Endothelial cell of umbilical vein (primary cell): ENCODE data around the gene CPD. TPM values are rescaled to one million over a fixed set of nuclear protein-coding genes. Genes with fewer than 3 reads are reported as not detected.

Source experiments
- BruUV-seq: library from RNA; stranded (reverse); fragments of 400-500 nt; replicated peaks from 2 replicates; lab custom pipeline; 2021; lab: Mats Ljungman, UMichigan
- CTCF ChIA-PET: fragments of 300-600, 350-600 bp; sonication (Branson Sonifier 250); formaldehyde crosslinking; loops from one replicate; lab custom pipeline; 2021; ENCODE audit warnings: antibody characterized with exemption, inconsistent platforms; lab: Charles Lee
- POLR2A ChIA-PET: fragments of 300-600, 350-600 bp; sonication (Branson Sonifier 250); formaldehyde crosslinking; loops from one replicate; lab custom pipeline; 2021; ENCODE audit warnings: antibody characterized with exemption, inconsistent platforms; lab: Charles Lee
- DNase-seq: peaks from one replicate; pipeline ENCODE4 v3.0.0-alpha.2; 2011; ENCODE audit warnings: low read depth, low spot score
- FAIRE-seq: peaks from 2 replicates; lab custom pipeline; 2011; peaks lifted over from hg19 to GRCh38; lab: Jason Lieb, UNC
- H2AFZ ChIP-seq: 2 replicates; pipeline ENCODE4 v1.6.0; 2012; ENCODE audit warnings: low read depth, low read length, control low read depth, inconsistent platforms
- H3K27ac ChIP-seq: 2 replicates; pipeline ENCODE4 v1.5.1; 2011; ENCODE audit warnings: low read depth, mild to moderate bottlenecking, control low read depth, low read length, moderate library complexity; ENCODE audit not compliant: insufficient read depth
- H3K27me3 ChIP-seq, 2 experiments: 2 replicates each; pipeline versions ENCODE4 v1.6.0 to v1.6.1; 2011; ENCODE audit warnings: low read length in 2 of 2, mixed read lengths in 1 of 2; ENCODE audit not compliant: control insufficient read depth in 2 of 2, insufficient read depth in 2 of 2
- H3K36me3 ChIP-seq, 2 experiments: 2 replicates in 1 of 2; 3 replicates in 1 of 2; pipeline ENCODE4 v1.5.1; 2011; ENCODE audit warnings: low read length in 2 of 2, mild to moderate bottlenecking in 1 of 2, moderate library complexity in 1 of 2; ENCODE audit not compliant: control insufficient read depth in 2 of 2, insufficient read depth in 2 of 2; ENCODE audit errors: extremely low read depth in 1 of 2
- H3K4me1 ChIP-seq: 3 replicates; pipeline ENCODE4 v1.5.1; 2011; ENCODE audit warnings: mild to moderate bottlenecking, low read length; ENCODE audit not compliant: control insufficient read depth, insufficient read depth; ENCODE audit errors: extremely low read depth
- H3K4me2 ChIP-seq: 2 replicates; pipeline ENCODE4 v1.6.1; 2011; ENCODE audit warnings: low read length, control low read depth, mixed read lengths; ENCODE audit not compliant: insufficient read depth
- H3K4me3 ChIP-seq, 3 experiments: fragments of 200-600 bp in 1 of 3; sonication (generic), shearing (Covaris generic) in 1 of 3; replicated peaks in 1 of 3; 2 replicates each; pipeline ENCODE4 v1.5.1; 2011 to 2016; ENCODE audit warnings: control low read depth in 3 of 3, low read length in 3 of 3, mild to moderate bottlenecking in 2 of 3, inconsistent platforms in 1 of 3, low read depth in 1 of 3, moderate library complexity in 1 of 3; ENCODE audit not compliant: insufficient read depth in 1 of 3
- H3K79me2 ChIP-seq: 2 replicates; pipeline ENCODE4 v1.6.0; 2012; ENCODE audit warnings: low read length, inconsistent platforms; ENCODE audit not compliant: control insufficient read depth, insufficient read depth
- H3K9ac ChIP-seq: replicated peaks from 2 replicates; pipeline ENCODE3; 2011; ENCODE audit warnings: low read length, control low read depth; ENCODE audit not compliant: insufficient read depth; ENCODE audit errors: extremely low read depth
- H3K9me1 ChIP-seq: replicated peaks from 3 replicates; pipeline ENCODE4 v1.6.0; 2011; ENCODE audit warnings: mild to moderate bottlenecking, low read length; ENCODE audit not compliant: control insufficient read depth, insufficient read depth; ENCODE audit errors: extremely low read depth
- H3K9me3 ChIP-seq: replicated peaks from 2 replicates; pipeline ENCODE4 v1.5.1; 2012; ENCODE audit warnings: low read length, inconsistent platforms; ENCODE audit not compliant: control insufficient read depth, insufficient read depth
- H4K20me1 ChIP-seq: replicated peaks from 2 replicates; pipeline ENCODE3; 2011; ENCODE audit warnings: mild to moderate bottlenecking, low read length; ENCODE audit not compliant: control insufficient read depth, insufficient read depth; ENCODE audit errors: extremely low read depth
- EZH2 ChIP-seq: IDR thresholded peaks from 2 replicates; pipeline ENCODE4 v1.6.1; 2012; ENCODE audit warnings: borderline replicate concordance, low read depth, mild to moderate bottlenecking, moderate library complexity, low read length, inconsistent platforms; ENCODE audit not compliant: severe bottlenecking
- GATA2 ChIP-seq: IDR thresholded peaks from 2 replicates; pipeline ENCODE4 v1.7.0; 2011; ENCODE audit warnings: low read depth, mild to moderate bottlenecking, moderate library complexity, mixed read lengths, low read length; ENCODE audit not compliant: insufficient read length, insufficient read depth
- JUN ChIP-seq: IDR thresholded peaks from 2 replicates; pipeline ENCODE4 v1.6.1; 2011; ENCODE audit warnings: borderline replicate concordance, low read depth; ENCODE audit not compliant: insufficient read length, insufficient read depth
- MYC ChIP-seq: IDR thresholded peaks from one replicate; pipeline ENCODE4 v1.6.1; 2011; ENCODE audit warnings: mild to moderate bottlenecking, low read depth, low read length
- POLR2AphosphoS5 ChIP-seq: IDR thresholded peaks from 2 replicates; pipeline ENCODE4 v1.6.1; 2012; ENCODE audit warnings: low read depth, mild to moderate bottlenecking, control low read depth, low read length, moderate library complexity; ENCODE audit not compliant: insufficient read depth
- dilution Hi-C: fragments of 300-500 bp; cut with MboI; formaldehyde crosslinking; loops from one replicate; pipeline ENCODE4 v1.15.0; 2019; ENCODE audit warnings: low sequenced_read_pairs; ENCODE audit not compliant: extremely low pct_ligation_motif_present
- intact Hi-C: fragments of 100-400 bp; cut with micrococcal nuclease; formaldehyde crosslinking; loops from one replicate; pipeline ENCODE4 v1.10.0; 2022
- polyA plus RNA-seq, 4 experiments: library from polyadenylated mRNA; depleted of rRNA in 3 of 4; stranded (reverse) in 3 of 4; unstranded in 1 of 4; fragments of >200 nt; gene quantifications; 2 replicates each; pipeline versions ENCODE4 v1.2.1 to v1.2.3, GENCODE V29; 2011 to 2012; ENCODE audit warnings: missing spikeins in 1 of 4
- total RNA-seq: library from RNA; stranded (reverse); gene quantifications from 2 replicates; pipeline ENCODE4 v1.2.3, GENCODE V29; 2021
- TF ChIP-seq, protein P1 (sequence below): IDR thresholded peaks from 2 replicates; pipeline ENCODE4 v1.6.1; 2011; ENCODE audit not compliant: insufficient read depth, insufficient read length
- TF ChIP-seq, protein P2 (sequence below), 2 donors: IDR thresholded peaks; 1 replicate in 1 of 2; 2 replicates in 1 of 2; pipeline ENCODE4 v1.5.1; 2011; ENCODE audit warnings: low read length in 2 of 2, mild to moderate bottlenecking in 2 of 2, moderate library complexity in 2 of 2, control low read depth in 1 of 2, inconsistent platforms in 1 of 2, low read depth in 1 of 2; ENCODE audit not compliant: insufficient read depth in 1 of 2; ENCODE audit errors: extremely low read depth in 1 of 2

CPD gene
- total and polyA plus RNA-seq, 2 donors (not counting 3 experiments of a cell fraction or from before 2014, with no cell fraction given), result 18.3 to 63.6 TPM

DNA sequence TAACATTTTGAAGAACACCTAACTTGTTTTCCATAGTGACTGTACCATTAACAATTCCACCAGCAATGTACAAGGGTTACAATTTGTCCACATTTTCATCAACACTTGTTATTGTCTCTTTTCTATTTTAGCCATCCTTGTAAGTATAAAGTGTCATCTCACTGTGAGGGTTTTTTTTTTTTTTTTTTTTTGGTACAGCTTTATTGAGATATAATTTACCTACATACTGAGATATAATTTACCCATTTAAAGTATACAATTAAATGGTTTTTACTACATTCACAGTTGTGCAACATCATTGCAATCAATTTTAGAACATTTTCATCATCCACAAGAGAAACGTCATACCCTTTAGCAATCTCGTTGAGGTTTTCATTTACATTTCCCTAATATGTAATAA is 27.0 kb upstream of the CPD start:
- dilution Hi-C loops (no loop called here), intact Hi-C loops (no loop called here)
- H3K27me3 ChIP-seq, result peaks cover 0 to 2% of the 10 kb centered on the region in 2 experiments
- TF ChIP-seq, protein P1, sequence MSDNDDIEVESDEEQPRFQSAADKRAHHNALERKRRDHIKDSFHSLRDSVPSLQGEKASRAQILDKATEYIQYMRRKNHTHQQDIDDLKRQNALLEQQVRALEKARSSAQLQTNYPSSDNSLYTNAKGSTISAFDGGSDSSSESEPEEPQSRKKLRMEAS, result no peak
- TF ChIP-seq MYC (no peak), EZH2 (no peak), POLR2AphosphoS5 (no peak), JUN (no peak), GATA2 (no peak)
- TF ChIP-seq, protein P2, sequence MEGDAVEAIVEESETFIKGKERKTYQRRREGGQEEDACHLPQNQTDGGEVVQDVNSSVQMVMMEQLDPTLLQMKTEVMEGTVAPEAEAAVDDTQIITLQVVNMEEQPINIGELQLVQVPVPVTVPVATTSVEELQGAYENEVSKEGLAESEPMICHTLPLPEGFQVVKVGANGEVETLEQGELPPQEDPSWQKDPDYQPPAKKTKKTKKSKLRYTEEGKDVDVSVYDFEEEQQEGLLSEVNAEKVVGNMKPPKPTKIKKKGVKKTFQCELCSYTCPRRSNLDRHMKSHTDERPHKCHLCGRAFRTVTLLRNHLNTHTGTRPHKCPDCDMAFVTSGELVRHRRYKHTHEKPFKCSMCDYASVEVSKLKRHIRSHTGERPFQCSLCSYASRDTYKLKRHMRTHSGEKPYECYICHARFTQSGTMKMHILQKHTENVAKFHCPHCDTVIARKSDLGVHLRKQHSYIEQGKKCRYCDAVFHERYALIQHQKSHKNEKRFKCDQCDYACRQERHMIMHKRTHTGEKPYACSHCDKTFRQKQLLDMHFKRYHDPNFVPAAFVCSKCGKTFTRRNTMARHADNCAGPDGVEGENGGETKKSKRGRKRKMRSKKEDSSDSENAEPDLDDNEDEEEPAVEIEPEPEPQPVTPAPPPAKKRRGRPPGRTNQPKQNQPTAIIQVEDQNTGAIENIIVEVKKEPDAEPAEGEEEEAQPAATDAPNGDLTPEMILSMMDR (IDR thresholded peaks at IDR 0.05; ENCODE audit: extremely low read depth in 1 of 2, insufficient read depth in 1 of 2, low read depth in 1 of 2, low read length in 2 of 2), result no peak
- no peak overlapping the region for H3K9ac ChIP-seq
- H3K4me3 ChIP-seq, result no peak overlapping the region
- H2AFZ ChIP-seq, result no peak overlapping the region
- H3K9me3 ChIP-seq, result no peaks in the 10 kb centered on the region
- BruUV-seq, result no TSS peak
- no peak for FAIRE-seq
- no peaks in the 10 kb centered on the region for H3K9me1 ChIP-seq
- H3K4me1 ChIP-seq, result no peaks in the 10 kb centered on the region
- no peaks in the 10 kb centered on the region for H4K20me1 ChIP-seq
- H3K36me3 ChIP-seq, result no peaks in the 10 kb centered on the region
- ChIA-PET POLR2A (no interaction called here), CTCF (no interaction called here)
- H3K4me2 ChIP-seq, result no peak overlapping the region
- H3K27ac ChIP-seq, result no peak overlapping the region
- H3K79me2 ChIP-seq, result no peaks in the 10 kb centered on the region
- DNase-seq, result no peak
